ENCODE data around the gene CSF2.

DNA sequence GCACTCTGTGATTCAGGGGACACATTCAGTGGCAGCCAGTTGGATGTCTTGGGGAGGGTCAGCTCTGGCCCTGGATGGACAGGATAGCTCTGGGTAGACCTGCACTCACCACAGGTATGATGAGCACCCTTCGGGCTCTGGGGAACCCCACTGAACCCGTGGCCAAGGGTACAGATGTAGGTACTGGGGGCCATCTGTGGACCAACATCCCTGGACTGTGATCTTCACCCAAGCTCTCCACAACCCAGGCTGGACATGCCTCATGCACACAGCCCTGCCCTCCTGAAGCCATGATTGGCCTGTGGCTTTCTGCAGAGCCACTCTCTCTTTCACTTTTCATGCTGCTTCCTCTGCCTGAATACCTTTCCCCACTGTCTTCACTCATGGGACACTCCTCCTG lies 46.6 kb upstream of the CSF2 start:
- TF ChIP-seq, protein P1, sequence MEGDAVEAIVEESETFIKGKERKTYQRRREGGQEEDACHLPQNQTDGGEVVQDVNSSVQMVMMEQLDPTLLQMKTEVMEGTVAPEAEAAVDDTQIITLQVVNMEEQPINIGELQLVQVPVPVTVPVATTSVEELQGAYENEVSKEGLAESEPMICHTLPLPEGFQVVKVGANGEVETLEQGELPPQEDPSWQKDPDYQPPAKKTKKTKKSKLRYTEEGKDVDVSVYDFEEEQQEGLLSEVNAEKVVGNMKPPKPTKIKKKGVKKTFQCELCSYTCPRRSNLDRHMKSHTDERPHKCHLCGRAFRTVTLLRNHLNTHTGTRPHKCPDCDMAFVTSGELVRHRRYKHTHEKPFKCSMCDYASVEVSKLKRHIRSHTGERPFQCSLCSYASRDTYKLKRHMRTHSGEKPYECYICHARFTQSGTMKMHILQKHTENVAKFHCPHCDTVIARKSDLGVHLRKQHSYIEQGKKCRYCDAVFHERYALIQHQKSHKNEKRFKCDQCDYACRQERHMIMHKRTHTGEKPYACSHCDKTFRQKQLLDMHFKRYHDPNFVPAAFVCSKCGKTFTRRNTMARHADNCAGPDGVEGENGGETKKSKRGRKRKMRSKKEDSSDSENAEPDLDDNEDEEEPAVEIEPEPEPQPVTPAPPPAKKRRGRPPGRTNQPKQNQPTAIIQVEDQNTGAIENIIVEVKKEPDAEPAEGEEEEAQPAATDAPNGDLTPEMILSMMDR (conservative IDR thresholded peaks at IDR 0.05; ENCODE audit: low read length), result no peak
- TF ChIP-seq EZH2phosphoT487 (IDR thresholded peaks at IDR 0.05; ENCODE audit: borderline replicate concordance, low read depth, low read length), result no peak

Measured in OCI-LY7 (cell line).